ENCODE measurements around the gene TNIK. TPM values are rescaled to one million over a fixed set of nuclear protein-coding genes. Genes with fewer than 3 reads are reported as not detected.

TNIK gene
- total and polyA plus RNA-seq, 2 of the 13 experiments (the other 11 are each of a cell fraction or from before 2014, with no cell fraction given): 0.15 to 0.22 TPM

DNA sequence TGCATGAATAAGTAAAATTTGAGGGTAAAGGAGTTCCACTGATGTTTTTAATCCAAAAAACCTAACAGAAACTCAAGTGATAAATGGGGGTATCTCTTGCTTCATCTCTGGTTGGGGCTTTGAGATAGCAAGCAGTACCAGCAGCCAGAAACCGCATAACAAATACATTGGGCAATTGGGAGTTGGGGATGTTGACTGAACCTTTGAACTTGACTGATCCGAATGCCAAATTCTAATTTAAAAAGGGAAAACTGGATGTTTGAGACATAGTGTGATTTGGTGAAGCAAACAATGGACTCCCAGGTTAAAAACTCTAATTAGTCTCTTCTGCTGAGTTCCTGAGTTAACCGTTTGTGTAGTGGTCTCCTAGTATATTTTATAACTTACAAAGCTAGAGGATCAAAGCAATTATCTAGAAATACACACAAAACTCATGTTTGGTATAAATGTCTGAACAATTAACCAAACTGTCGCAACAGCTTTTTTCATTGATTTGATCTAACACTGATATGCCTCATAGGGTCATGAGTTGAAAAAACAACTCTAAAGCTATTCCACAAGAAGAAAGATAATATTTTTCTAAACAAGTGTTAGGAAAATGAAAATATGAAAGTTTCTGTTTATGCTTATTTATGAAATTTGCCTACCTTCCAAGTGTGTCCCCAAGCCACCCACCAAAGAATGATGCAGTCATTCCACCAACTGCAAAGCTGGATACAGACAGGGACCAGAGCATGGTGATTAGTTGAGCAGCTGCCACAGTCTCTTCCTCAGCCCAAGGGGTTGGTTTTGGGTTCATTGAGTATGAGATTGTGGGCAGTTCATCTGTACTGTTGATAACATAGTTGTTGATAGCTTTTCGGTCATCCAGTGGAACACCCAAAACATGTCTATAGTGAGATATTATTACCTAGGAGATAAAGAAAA, 446.1 kb downstream of the TNIK start (continued):
- TF ChIP-seq ZMYM2 (CRISPR knock-in tag; IDR thresholded peaks at IDR 0.05) (no peak), ZNF75D (CRISPR knock-in tag; IDR thresholded peaks at IDR 0.05; ENCODE audit: borderline replicate concordance) (no peak), EZH2 (conservative IDR thresholded peaks at IDR 0.05; ENCODE audit: low read depth, low read length) (no peak), KLF13 (CRISPR knock-in tag; IDR thresholded peaks at IDR 0.05) (no peak), SOX6 (IDR thresholded peaks at IDR 0.05) (no peak), SOX6 (CRISPR knock-in tag; IDR thresholded peaks at IDR 0.05) (peak; percentile 96), ZNF232 (CRISPR knock-in tag; IDR thresholded peaks at IDR 0.05; ENCODE audit: borderline replicate concordance) (no peak), ETV5 (CRISPR knock-in tag; IDR thresholded peaks at IDR 0.05; ENCODE audit: borderline replicate concordance) (peak; percentile 80), ATF7 (IDR thresholded peaks at IDR 0.05) (peak; percentile 37; the same call in 1 of the 2 replicates), ATF7 (CRISPR knock-in tag; IDR thresholded peaks at IDR 0.05) (no peak), KLF11 (CRISPR knock-in tag; IDR thresholded peaks at IDR 0.05) (no peak), FLYWCH1 (CRISPR knock-in tag; IDR thresholded peaks at IDR 0.05) (no peak), TOE1 (CRISPR knock-in tag; IDR thresholded peaks at IDR 0.05) (no peak), ZXDC (CRISPR knock-in tag; IDR thresholded peaks at IDR 0.05) (no peak), ZNF841 (CRISPR knock-in tag; IDR thresholded peaks at IDR 0.05; ENCODE audit: borderline replicate concordance) (no peak), PAWR (CRISPR knock-in tag; IDR thresholded peaks at IDR 0.05; ENCODE audit: borderline replicate concordance) (no peak), NFKBIZ (CRISPR knock-in tag; IDR thresholded peaks at IDR 0.05) (peak; percentile 92), ZNF672 (CRISPR knock-in tag; IDR thresholded peaks at IDR 0.05) (no peak), SIX1 (CRISPR knock-in tag; IDR thresholded peaks at IDR 0.05; ENCODE audit: borderline replicate concordance) (peak; percentile 73; the same call in 1 of the 2 replicates), HCFC1 (IDR thresholded peaks at IDR 0.05; ENCODE audit: low read depth, low read length) (no peak), YEATS4 (CRISPR knock-in tag; IDR thresholded peaks at IDR 0.05; ENCODE audit: borderline replicate concordance) (peak; percentile 58; the same call in 1 of the 2 replicates), ZNF761 (CRISPR knock-in tag; conservative IDR thresholded peaks at IDR 0.05) (no peak), NR2F6 (IDR thresholded peaks at IDR 0.05) (peak; percentile 97), NR2F6 (CRISPR knock-in tag; IDR thresholded peaks at IDR 0.05) (peak; percentile 94)
- TF ChIP-seq, protein P1, sequence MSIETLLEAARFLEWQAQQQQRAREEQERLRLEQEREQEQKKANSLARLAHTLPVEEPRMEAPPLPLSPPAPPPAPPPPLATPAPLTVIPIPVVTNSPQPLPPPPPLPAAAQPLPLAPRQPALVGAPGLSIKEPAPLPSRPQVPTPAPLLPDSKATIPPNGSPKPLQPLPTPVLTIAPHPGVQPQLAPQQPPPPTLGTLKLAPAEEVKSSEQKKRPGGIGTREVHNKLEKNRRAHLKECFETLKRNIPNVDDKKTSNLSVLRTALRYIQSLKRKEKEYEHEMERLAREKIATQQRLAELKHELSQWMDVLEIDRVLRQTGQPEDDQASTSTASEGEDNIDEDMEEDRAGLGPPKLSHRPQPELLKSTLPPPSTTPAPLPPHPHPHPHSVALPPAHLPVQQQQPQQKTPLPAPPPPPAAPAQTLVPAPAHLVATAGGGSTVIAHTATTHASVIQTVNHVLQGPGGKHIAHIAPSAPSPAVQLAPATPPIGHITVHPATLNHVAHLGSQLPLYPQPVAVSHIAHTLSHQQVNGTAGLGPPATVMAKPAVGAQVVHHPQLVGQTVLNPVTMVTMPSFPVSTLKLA (IDR thresholded peaks at IDR 0.05): no peak
- TF ChIP-seq, protein P2, sequence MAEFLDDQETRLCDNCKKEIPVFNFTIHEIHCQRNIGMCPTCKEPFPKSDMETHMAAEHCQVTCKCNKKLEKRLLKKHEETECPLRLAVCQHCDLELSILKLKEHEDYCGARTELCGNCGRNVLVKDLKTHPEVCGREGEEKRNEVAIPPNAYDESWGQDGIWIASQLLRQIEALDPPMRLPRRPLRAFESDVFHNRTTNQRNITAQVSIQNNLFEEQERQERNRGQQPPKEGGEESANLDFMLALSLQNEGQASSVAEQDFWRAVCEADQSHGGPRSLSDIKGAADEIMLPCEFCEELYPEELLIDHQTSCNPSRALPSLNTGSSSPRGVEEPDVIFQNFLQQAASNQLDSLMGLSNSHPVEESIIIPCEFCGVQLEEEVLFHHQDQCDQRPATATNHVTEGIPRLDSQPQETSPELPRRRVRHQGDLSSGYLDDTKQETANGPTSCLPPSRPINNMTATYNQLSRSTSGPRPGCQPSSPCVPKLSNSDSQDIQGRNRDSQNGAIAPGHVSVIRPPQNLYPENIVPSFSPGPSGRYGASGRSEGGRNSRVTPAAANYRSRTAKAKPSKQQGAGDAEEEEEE (CRISPR knock-in tag; IDR thresholded peaks at IDR 0.05; ENCODE audit: borderline replicate concordance): no peak

Measured in HepG2 (cell line).